Sigmoid colon (tissue), 7 donors: Measurements from ENCODE around the gene CPNE1. TPM values are rescaled to one million over a fixed set of nuclear protein-coding genes. Genes with fewer than 3 reads are reported as not detected.

ENCODE experiments used
- DNase-seq: peaks from one replicate; pipeline ENCODE4 v3.0.0-alpha.2; 2019
- H3K27ac ChIP-seq, 4 donors: fragments of 200-600 bp; sonication (generic); one replicate each; pipeline ENCODE4 v1.5.1; 2016 to 2019; ENCODE audit warnings: mild to moderate bottlenecking in 1 of 4
- H3K27me3 ChIP-seq, 3 donors: fragments of 200-600 bp; sonication (generic); one replicate each; pipeline ENCODE4 v1.5.1; 2019; ENCODE audit warnings: mild to moderate bottlenecking in 1 of 3
- H3K36me3 ChIP-seq, 4 donors: fragments of 200-600 bp; sonication (generic); one replicate each; pipeline ENCODE4 v1.5.1; 2016 to 2019
- H3K4me1 ChIP-seq, 4 donors: fragments of 200-600 bp; sonication (generic); one replicate each; pipeline ENCODE4 v1.5.1; 2017 to 2019
- H3K4me3 ChIP-seq, 4 donors: fragments of 200-600 bp; sonication (generic); one replicate each; pipeline ENCODE4 v1.5.1; 2017 to 2019; ENCODE audit warnings: mild to moderate bottlenecking in 2 of 4, moderate library complexity in 1 of 4
- H3K9me3 ChIP-seq, 4 donors: fragments of 200-600 bp in 3 of 4; sonication (generic) in 3 of 4; one replicate each; pipeline versions ENCODE4 v1.5.1 to v1.6.1; 2013 to 2019
- CTCF ChIP-seq, 4 experiments: fragments of 450-650 bp in 3 of 4; fragments of 200-600 bp in 1 of 4; IDR thresholded peaks; one replicate each; pipeline ENCODE4 v1.5.1; 2016 to 2019; ENCODE audit warnings: antibody characterized with exemption in 4 of 4, mild to moderate bottlenecking in 3 of 4, moderate library complexity in 2 of 4
- EP300 ChIP-seq, 4 donors: sonication (generic); formaldehyde crosslinking; IDR thresholded peaks; one replicate each; pipeline ENCODE4 v1.6.1; 2017; ENCODE audit warnings: antibody characterized with exemption in 4 of 4
- POLR2A ChIP-seq, 2 donors: fragments of 450-650 bp; IDR thresholded peaks; one replicate each; pipeline ENCODE4 v1.6.1; 2016; ENCODE audit warnings: antibody characterized with exemption in 2 of 2, mild to moderate bottlenecking in 2 of 2, moderate library complexity in 2 of 2
- POLR2AphosphoS5 ChIP-seq, 4 donors: sonication (generic); formaldehyde crosslinking; IDR thresholded peaks; one replicate each; pipeline ENCODE4 v1.6.1; 2017; ENCODE audit warnings: antibody characterized with exemption in 4 of 4
- WGBS, 2 donors: extraction: QIAGEN DNeasy Blood & Tissue Kit; methylation state at CpG; one replicate each; pipeline ENCODE4 v1.1.7; 2013; 5-methylcytosine and 5-hydroxymethylcytosine counted together
- intact Hi-C: fragments of 100-400 bp; cut with DNase I; formaldehyde crosslinking; loops from one replicate; pipeline ENCODE4 v1.15.1; 2023
- polyA plus RNA-seq, 3 donors: library from polyadenylated mRNA; stranded (reverse); fragments of 200-250 nt; gene quantifications; one replicate each; pipeline ENCODE4 v1.2.3, GENCODE V29; 2013
- total RNA-seq, 4 donors: library from RNA; depleted of rRNA; stranded (reverse); fragments of >200 nt; gene quantifications; one replicate each; pipeline ENCODE4 v1.1.0, GENCODE V29; 2016
- donor health status: healthy with polysubstance abuse.
- donor health status: Bipolar disorder and iron deficiency.
- donor health status: healthy.

CPNE1 gene
- total and polyA plus RNA-seq, 7 donors, result 56.5 to 156 (median 76.8) TPM

- H3K27me3 ChIP-seq, result no peaks in the 10 kb centered on the region
- H3K36me3 ChIP-seq, result peaks cover 21 to 53% (median 23%) of the 10 kb centered on the region in 4 donors
- intact Hi-C loops, result loop anchor here (2.0 to 10.0 kb wide), 6 partner anchors 42 to 235 kb away; partner anchors contain the start of genes ERGIC3, RBM39 and SPAG4
- no peaks in the 10 kb centered on the region for H3K9me3 ChIP-seq
- DNase-seq, result peak; percentile 11
- H3K4me1 ChIP-seq, result peaks cover 0 to 28% (median 24%) of the 10 kb centered on the region in 4 donors
- WGBS, 2 donors, result 11 to 30% methylated on average over 6 of the region's 6 CpGs
- H3K4me3 ChIP-seq, result peak overlapping the region; percentile 78 to 93 (median 90)
- no peak for TF ChIP-seq EP300 (IDR thresholded peaks at IDR 0.05)
- TF ChIP-seq POLR2AphosphoS5 (IDR thresholded peaks at IDR 0.05), result no peak
- no peak for TF ChIP-seq POLR2A (IDR thresholded peaks at IDR 0.05)
- no peak for TF ChIP-seq CTCF (IDR thresholded peaks at IDR 0.05)
- peak overlapping the region; percentile 87 to 92 (median 90) for H3K27ac ChIP-seq
Measured at GRCh38 chr20:35699957-35700624, 35.4 kb upstream of the CPNE1 start.

DNA sequence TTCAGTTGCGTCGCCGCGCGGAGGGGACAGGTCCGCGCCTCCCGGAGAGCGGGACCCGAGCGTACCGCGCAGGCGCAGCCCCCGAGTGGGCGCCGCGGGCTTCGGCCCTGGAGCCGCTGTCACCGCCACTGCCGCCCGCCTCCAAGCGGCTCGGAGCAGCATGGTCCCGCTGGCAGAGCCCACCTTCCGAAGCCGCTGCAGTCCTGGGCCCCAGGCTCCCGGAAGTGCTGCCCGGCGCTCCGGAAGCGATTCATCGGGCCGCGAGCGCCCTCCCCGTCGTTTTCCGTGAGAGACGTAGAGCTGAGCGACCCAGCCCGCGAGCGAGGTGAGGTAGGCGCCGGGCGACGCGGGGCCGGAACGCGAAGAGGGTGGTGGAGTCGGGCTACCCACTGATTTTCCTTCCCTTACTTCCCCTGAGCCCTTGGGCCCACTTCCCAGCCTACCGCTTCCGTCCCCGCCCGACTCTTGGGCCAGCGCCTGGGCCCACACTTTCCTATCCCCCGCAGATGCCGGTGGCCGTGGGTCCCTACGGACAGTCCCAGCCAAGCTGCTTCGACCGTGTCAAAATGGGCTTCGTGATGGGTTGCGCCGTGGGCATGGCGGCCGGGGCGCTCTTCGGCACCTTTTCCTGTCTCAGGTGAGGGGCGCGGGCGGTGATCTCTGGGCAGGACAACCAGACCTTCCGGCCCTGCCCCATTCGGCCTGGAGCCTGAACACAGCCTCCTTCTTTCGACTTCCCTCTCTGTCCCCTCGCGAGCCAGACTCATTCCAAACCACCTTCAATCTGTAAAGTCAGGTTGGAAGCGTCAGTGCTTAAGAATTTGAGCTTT is 34.6 kb upstream of the CPNE1 start, which contains the start of the genes NFS1 and ROMO1:
Gene NFS1 (minus strand): TSS at position 226 of the 830 bp plus-strand sequence. CDS start 64 bp downstream, at position 162.
Gene ROMO1 (plus strand): TSS at position 279 of the 830 bp plus-strand sequence. CDS start 228 bp downstream, at position 507.
- DNase-seq, result peak; percentile 92
- Histone ChIP-seq H3K4me3 (peak within 1 kb of the TSS; percentile 78 to 93 (median 90)), H3K9me3 (no peaks in the 10 kb centered on the region), H3K27me3 (no peaks in the 10 kb centered on the region), H3K36me3 (peaks cover 16 to 53% (median 17%) of the 10 kb centered on the region in 4 donors), H3K27ac (peak within 1 kb of the TSS; percentile 87 to 92 (median 90)), H3K4me1 (peaks cover 0 to 28% (median 24%) of the 10 kb centered on the region in 4 donors)
- WGBS, 2 donors, result 0% methylated on average over 81 of the region's 81 CpGs
- intact Hi-C loops, result loop anchor here (2.0 to 10.0 kb wide), 4 partner anchors 82 to 235 kb away; partner anchors contain the start of genes ERGIC3 and SPAG4
- peak; percentile 46 to 61 for TF ChIP-seq POLR2A (IDR thresholded peaks at IDR 0.05)
- no peak for TF ChIP-seq EP300 (IDR thresholded peaks at IDR 0.05)
- TF ChIP-seq POLR2AphosphoS5 (IDR thresholded peaks at IDR 0.05), result peak; percentile 71 to 90 (median 85)
- TF ChIP-seq CTCF (IDR thresholded peaks at IDR 0.05), result peak in 1 of 4 experiments; percentile 20

DNA sequence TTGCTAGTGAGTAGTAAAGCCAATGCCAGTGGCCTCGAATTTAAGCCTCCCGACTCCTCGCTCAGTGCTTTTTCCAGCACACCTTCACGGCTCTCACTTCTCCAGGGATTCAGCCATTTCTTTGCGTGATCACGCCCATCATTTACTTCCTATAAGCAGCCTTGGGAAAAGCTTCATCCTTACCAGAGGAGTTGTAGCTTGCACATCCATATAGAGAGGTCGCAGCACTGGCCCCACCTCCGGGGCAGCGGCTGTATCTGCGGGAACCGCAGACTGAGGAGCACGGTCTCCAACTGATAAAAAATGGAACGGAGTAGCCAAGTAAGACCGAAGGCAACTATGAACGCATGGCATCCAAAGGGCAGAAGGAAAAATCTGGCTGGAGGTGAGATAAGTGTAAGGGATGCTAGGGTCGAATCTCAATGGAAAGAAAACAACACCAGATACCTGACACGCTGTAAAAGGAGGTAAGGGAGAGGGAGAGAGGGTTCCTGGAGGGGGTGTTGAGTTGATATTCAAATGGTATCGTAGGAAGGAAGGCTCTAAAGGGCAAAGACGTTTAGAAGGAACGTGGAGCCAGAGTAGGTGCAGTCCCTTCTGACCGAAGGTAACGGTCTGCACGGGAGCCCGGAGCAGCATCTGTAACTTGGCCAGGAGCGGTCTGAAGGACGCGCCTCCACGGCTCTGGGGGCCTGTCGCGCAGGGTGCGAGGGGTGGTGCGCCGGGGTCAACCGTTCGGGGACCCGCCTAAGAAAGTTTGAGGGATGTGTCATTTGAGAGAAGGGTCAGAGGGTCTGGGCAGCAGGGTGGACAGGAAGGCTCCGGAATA is 33.8 kb upstream of the CPNE1 start:
- TF ChIP-seq POLR2A (IDR thresholded peaks at IDR 0.05) (no peak), EP300 (IDR thresholded peaks at IDR 0.05) (peak in 1 of 4 donors; percentile 2)
- 6 to 8% methylated on average over 37 of the region's 37 CpGs for WGBS, 2 donors
- Histone ChIP-seq H3K27ac (peak overlapping the region; percentile 87 to 92 (median 90)), H3K4me3 (peak overlapping the region; percentile 78 to 93 (median 90)), H3K36me3 (peaks cover 12 to 53% (median 12%) of the 10 kb centered on the region in 4 donors), H3K4me1 (peaks cover 0 to 28% (median 24%) of the 10 kb centered on the region in 4 donors), H3K27me3 (no peaks in the 10 kb centered on the region), H3K9me3 (no peaks in the 10 kb centered on the region)
- DNase-seq, result peak; percentile 53
- intact Hi-C loops, result loop anchor here (2.0 to 10.0 kb wide), 4 partner anchors 81 to 234 kb away; partner anchors contain the start of genes ERGIC3 and SPAG4

DNA sequence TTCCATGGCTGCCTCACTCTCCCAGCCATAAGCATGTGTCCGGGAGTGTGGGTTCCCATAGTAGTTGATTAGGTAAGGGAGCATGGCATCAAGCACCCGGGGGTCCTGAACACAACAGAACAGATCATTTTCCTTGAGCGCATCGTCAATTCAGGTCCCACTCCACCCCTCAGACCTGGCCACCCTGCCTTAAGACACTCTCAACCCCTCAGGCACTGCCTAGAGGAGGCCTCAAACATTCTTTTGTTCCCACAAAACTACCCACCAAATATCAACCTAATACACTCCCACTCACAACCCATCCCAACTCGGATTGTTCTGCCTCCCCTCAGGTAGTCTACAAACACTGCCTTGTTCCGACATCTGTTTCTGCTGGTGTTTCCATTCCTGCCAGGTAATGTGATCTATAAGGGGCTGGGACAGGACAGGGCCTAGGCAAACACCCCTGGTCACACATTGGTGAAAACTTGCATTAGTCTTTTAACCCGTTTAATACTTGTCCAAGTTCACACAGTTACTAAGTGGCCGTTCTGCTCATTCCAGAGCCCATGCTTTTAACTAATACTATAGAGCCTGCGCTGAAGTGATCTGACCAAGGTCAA is 33.1 kb upstream of the CPNE1 start:
- intact Hi-C loops, result loop anchor here (2.0 to 10.0 kb wide), 4 partner anchors 80 to 233 kb away; partner anchors contain the start of genes ERGIC3 and SPAG4
- peak overlapping the region in 2 of 4 donors; percentile 90 for H3K27ac ChIP-seq

More for the DNA sequence above, 33.1 kb upstream of the CPNE1 start:
- no peaks in the 10 kb centered on the region for H3K9me3 ChIP-seq
- H3K4me3 ChIP-seq, result peak overlapping the region in 3 of 4 donors; percentile 78 to 93 (median 92)
- H3K4me1 ChIP-seq, result peaks cover 0 to 28% (median 24%) of the 10 kb centered on the region in 4 donors
- no peak for TF ChIP-seq CTCF (IDR thresholded peaks at IDR 0.05)
- TF ChIP-seq POLR2A (IDR thresholded peaks at IDR 0.05), result no peak
- no peak for TF ChIP-seq EP300 (IDR thresholded peaks at IDR 0.05)
- TF ChIP-seq POLR2AphosphoS5 (IDR thresholded peaks at IDR 0.05), result no peak
- peak; percentile 35 for DNase-seq
- H3K27me3 ChIP-seq, result no peaks in the 10 kb centered on the region
- 81 to 85% methylated on average over 9 of the region's 9 CpGs for WGBS, 2 donors
- H3K36me3 ChIP-seq, result peaks cover 6 to 51% (median 10%) of the 10 kb centered on the region in 4 donors
